B cell (primary cell): ENCODE data around the gene EID2.

Source experiments
- EZH2 ChIP-seq: IDR thresholded peaks from 2 replicates; pipeline ENCODE4 v1.6.1; 2012; ENCODE audit warnings: borderline replicate concordance, low read depth, mild to moderate bottlenecking, moderate library complexity, low read length; ENCODE audit not compliant: insufficient read depth, poor library complexity, severe bottlenecking
- TF ChIP-seq, protein P1 (sequence below): fragments of 200-600 bp; IDR thresholded peaks from one replicate; pipeline ENCODE4 v1.8.0; 2022; ENCODE audit warnings: antibody characterized with exemption, mild to moderate bottlenecking

DNA sequence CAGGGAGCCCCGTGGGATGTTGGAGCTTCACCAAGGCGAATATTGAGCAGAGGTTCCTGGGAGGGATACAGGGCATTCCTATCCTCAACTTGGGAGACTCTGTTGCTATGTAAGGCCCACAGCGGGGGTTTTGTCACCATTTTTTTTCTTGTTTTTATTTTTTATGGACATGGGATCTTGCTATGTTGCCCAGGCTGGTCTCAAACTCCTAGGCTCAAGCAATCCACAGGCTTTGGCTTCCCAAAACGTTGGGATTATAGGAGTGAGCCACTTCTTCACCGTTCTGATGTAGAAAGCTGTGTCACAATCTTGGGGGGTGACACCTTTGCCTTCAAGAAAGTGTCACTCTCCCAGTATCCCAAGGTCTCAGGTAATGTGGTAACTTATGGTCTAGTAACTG lies 38.6 kb downstream of the EID2 start:
- TF ChIP-seq, protein P1, sequence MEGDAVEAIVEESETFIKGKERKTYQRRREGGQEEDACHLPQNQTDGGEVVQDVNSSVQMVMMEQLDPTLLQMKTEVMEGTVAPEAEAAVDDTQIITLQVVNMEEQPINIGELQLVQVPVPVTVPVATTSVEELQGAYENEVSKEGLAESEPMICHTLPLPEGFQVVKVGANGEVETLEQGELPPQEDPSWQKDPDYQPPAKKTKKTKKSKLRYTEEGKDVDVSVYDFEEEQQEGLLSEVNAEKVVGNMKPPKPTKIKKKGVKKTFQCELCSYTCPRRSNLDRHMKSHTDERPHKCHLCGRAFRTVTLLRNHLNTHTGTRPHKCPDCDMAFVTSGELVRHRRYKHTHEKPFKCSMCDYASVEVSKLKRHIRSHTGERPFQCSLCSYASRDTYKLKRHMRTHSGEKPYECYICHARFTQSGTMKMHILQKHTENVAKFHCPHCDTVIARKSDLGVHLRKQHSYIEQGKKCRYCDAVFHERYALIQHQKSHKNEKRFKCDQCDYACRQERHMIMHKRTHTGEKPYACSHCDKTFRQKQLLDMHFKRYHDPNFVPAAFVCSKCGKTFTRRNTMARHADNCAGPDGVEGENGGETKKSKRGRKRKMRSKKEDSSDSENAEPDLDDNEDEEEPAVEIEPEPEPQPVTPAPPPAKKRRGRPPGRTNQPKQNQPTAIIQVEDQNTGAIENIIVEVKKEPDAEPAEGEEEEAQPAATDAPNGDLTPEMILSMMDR, result no peak
- TF ChIP-seq EZH2, result no peak
